HL-60 (cell line): ENCODE measurements around the gene ZNF672.

Experiments used
- CTCF ChIP-seq: IDR thresholded peaks from one replicate; pipeline ENCODE4 v1.5.1; 2011; ENCODE audit warnings: low read length, control low read depth, inconsistent platforms; ENCODE audit not compliant: insufficient read depth
- GABPA ChIP-seq: IDR thresholded peaks from 2 replicates; pipeline ENCODE4 v1.6.1; 2012; ENCODE audit warnings: low read depth
- POLR2AphosphoS5 ChIP-seq: IDR thresholded peaks from 2 replicates; pipeline ENCODE4 v1.6.1; 2012; ENCODE audit warnings: low read depth
- REST ChIP-seq: IDR thresholded peaks from 2 replicates; pipeline ENCODE4 v1.6.1; 2012; ENCODE audit warnings: low read depth; ENCODE audit not compliant: insufficient replicate concordance

GRCh38 chr1:248873993-248874533 lies 36.0 kb downstream of the ZNF672 start:
- TF ChIP-seq CTCF (no peak), REST (no peak), POLR2AphosphoS5 (no peak), GABPA (no peak)
